Naive thymus-derived CD4-positive, alpha-beta T cell (primary cell): ENCODE data around the gene MAP3K15. TPM values are rescaled to one million over a fixed set of nuclear protein-coding genes. Genes with fewer than 3 reads are reported as not detected.

Experiments
- ATAC-seq: fragments of 150-1000 bp; cut with Tn5 transposase; 2 replicates; pipeline ENCODE4 v1.10.0; 2021; ENCODE audit warnings: mild to moderate bottlenecking, moderate library complexity
- CTCF ChIA-PET: fragments of 350-600 bp; sonication (Branson Sonifier 250); formaldehyde crosslinking; loops from one replicate; lab custom pipeline; 2021; ENCODE audit warnings: antibody characterized with exemption; lab: Charles Lee
- POLR2A ChIA-PET: fragments of 350-600 bp; sonication (Branson Sonifier 250); formaldehyde crosslinking; loops from one replicate; lab custom pipeline; 2021; ENCODE audit warnings: antibody characterized with exemption, inconsistent platforms; lab: Charles Lee
- DNase-seq, 9 donors: peaks; one replicate each; pipeline versions ENCODE4 v3.0.0 to v3.0.0-alpha.2; 2020 to 2022; ENCODE audit warnings: mixed read lengths in 1 of 9
- H3K27ac ChIP-seq: one replicate; pipeline ENCODE4 v1.7.0; 2013; ENCODE audit warnings: mild to moderate bottlenecking, low read depth, low read length, moderate library complexity
- H3K27me3 ChIP-seq, 2 donors: one replicate each; pipeline ENCODE4 v1.7.0; 2013; ENCODE audit warnings: low read length in 2 of 2, mild to moderate bottlenecking in 2 of 2, moderate library complexity in 2 of 2; ENCODE audit not compliant: control insufficient read depth in 2 of 2, insufficient read depth in 2 of 2
- H3K36me3 ChIP-seq, 3 experiments: 1 replicate in 2 of 3; 2 replicates in 1 of 3; pipeline ENCODE4 v1.7.0; 2013; ENCODE audit warnings: low read length in 3 of 3, mild to moderate bottlenecking in 3 of 3, moderate library complexity in 1 of 3; ENCODE audit not compliant: insufficient read depth in 3 of 3, control insufficient read depth in 2 of 3
- H3K4me1 ChIP-seq, 2 donors: one replicate each; pipeline ENCODE4 v1.7.0; 2013; ENCODE audit warnings: low read length in 2 of 2, mild to moderate bottlenecking in 2 of 2, moderate library complexity in 1 of 2; ENCODE audit not compliant: control insufficient read depth in 2 of 2, insufficient read depth in 2 of 2
- H3K4me3 ChIP-seq: 2 replicates; pipeline ENCODE4 v1.7.0; 2013; ENCODE audit warnings: mild to moderate bottlenecking, low read length
- H3K9me3 ChIP-seq, 3 experiments: 1 replicate in 2 of 3; 2 replicates in 1 of 3; pipeline ENCODE4 v1.7.0; 2013; ENCODE audit warnings: low read length in 3 of 3; ENCODE audit not compliant: control insufficient read depth in 2 of 3
- H3K27ac Mint-ChIP-seq, 9 donors: one replicate each; pipeline ENCODE4 v1.8.0; 2020 to 2022; ENCODE audit warnings: mixed read lengths in 9 of 9, mild to moderate bottlenecking in 8 of 9, moderate library complexity in 5 of 9, inconsistent platforms in 2 of 9
- H3K27me3 Mint-ChIP-seq, 5 donors: one replicate each; pipeline ENCODE4 v1.8.0; 2021 to 2022; ENCODE audit warnings: mixed read lengths in 5 of 5, mild to moderate bottlenecking in 1 of 5
- H3K36me3 Mint-ChIP-seq, 5 donors: one replicate each; pipeline ENCODE4 v1.8.0; 2020 to 2022; ENCODE audit warnings: mixed read lengths in 5 of 5, mild to moderate bottlenecking in 3 of 5, inconsistent platforms in 1 of 5
- H3K4me1 Mint-ChIP-seq, 7 donors: one replicate each; pipeline ENCODE4 v1.8.0; 2020 to 2022; ENCODE audit warnings: mixed read lengths in 7 of 7, mild to moderate bottlenecking in 3 of 7, inconsistent platforms in 1 of 7
- H3K4me3 Mint-ChIP-seq, 10 donors: one replicate each; pipeline ENCODE4 v1.8.0; 2020 to 2022; ENCODE audit warnings: mild to moderate bottlenecking in 10 of 10, mixed read lengths in 10 of 10, moderate library complexity in 6 of 10, inconsistent platforms in 2 of 10
- H3K9me3 Mint-ChIP-seq, 11 donors: one replicate each; pipeline ENCODE4 v1.8.0; 2020 to 2022; ENCODE audit warnings: mixed read lengths in 11 of 11, mild to moderate bottlenecking in 4 of 11, inconsistent platforms in 1 of 11, moderate library complexity in 1 of 11
- intact Hi-C, 2 donors: fragments of 100-400 bp; cut with micrococcal nuclease; formaldehyde crosslinking; loops; one replicate each; pipeline ENCODE4 v1.15.1; 2023
- polyA plus RNA-seq, 2 donors: library from polyadenylated mRNA; unstranded; fragments of 300-500 nt; fragmentation: Illumina TruSeq; gene quantifications; one replicate each; pipeline ENCODE4 v1.2.3, GENCODE V29; 2021
- total RNA-seq, 6 experiments: library from RNA in 5 of 6; stranded (reverse) in 5 of 6; gene quantifications; 1 replicate in 5 of 6; 2 replicates in 1 of 6; pipeline ENCODE4 v1.2.3 and lab custom pipeline; 2021 to 2026

Gene MAP3K15
- total and polyA plus RNA-seq, 7 experiments from 2014 or later, result 0.04 to 0.10 TPM; not detected in 5

DNA sequence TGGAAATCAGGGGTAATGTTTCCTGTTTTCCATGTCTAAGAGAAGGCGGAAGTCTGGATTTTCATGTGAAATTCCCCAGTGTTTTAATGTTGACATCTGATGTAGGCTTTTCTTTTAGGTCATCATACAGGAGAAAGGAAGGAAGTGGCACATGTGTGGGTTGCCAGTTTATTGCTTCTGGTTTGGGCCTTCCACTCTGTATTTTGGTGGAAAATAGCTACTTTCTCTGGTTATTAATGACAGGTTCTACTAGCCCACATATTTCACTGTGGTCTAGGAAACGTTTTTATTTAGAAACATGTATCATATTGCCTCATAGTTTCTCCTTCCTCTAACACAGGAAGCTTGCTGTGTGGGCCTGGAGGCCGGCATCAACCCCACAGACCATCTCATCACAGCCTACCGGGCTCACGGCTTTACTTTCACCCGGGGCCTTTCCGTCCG lies 164.3 kb downstream of the MAP3K15 start:
- Mint-ChIP-seq H3K27me3 (no peaks in the 10 kb centered on the region), H3K27ac (peak overlapping the region in 2 of 9 donors; percentile 18 to 65), H3K9me3 (peaks cover 0 to 2% (median 0%) of the 10 kb centered on the region in 11 donors), H3K4me3 (peak overlapping the region in 1 of 10 donors; percentile 16), H3K36me3 (peaks cover 0 to 16% (median 5%) of the 10 kb centered on the region in 5 donors), H3K4me1 (peaks cover 0 to 26% (median 15%) of the 10 kb centered on the region in 7 donors)
- no peaks in the 10 kb centered on the region for H3K27me3 ChIP-seq
- DNase-seq (no peak), ATAC-seq (peak; percentile 56)
- ChIA-PET CTCF (interaction anchor here (0.7 kb wide), 1 partner anchor 15 kb away, joined by 3 read pairs; no protein-coding TSS in a partner anchor), POLR2A (no interaction called here)
- H3K9me3 ChIP-seq, result no peaks in the 10 kb centered on the region
- peaks cover 0 to 49% (median 8%) of the 10 kb centered on the region in 3 experiments for H3K36me3 ChIP-seq
- peaks cover 0 to 12% of the 10 kb centered on the region in 2 donors for H3K4me1 ChIP-seq
- H3K27ac ChIP-seq, result no peak overlapping the region
- intact Hi-C loops, result no loop called here
- no peak overlapping the region for H3K4me3 ChIP-seq

DNA sequence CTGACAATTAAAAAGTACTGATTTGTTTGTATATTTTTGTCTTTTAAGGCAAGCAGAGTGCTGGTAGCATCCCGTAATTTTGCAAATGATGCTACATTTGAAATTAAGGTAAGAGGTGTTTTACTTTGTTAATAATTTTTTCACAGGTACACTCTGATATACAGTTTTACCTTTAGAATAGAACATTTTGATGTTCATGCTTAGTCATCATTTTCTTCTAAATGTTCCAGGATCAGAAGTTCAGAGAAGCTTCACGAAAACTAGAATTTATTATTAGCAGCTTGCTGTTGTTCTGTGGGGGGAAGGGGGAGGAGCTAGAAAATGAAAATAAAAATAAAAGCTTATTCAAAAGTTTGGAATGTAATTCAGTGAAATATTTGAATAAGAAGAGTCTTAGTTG lies 166.0 kb downstream of the MAP3K15 start:
- peaks cover 0 to 32% (median 8%) of the 10 kb centered on the region in 3 experiments for H3K36me3 ChIP-seq
- POLR2A ChIA-PET, result no interaction called here
- H3K4me3 Mint-ChIP-seq, result no peak overlapping the region
- H3K27me3 Mint-ChIP-seq, result no peaks in the 10 kb centered on the region
- peaks cover 0 to 30% (median 19%) of the 10 kb centered on the region in 7 donors for H3K4me1 Mint-ChIP-seq
- H3K27ac ChIP-seq, result no peak overlapping the region
- H3K27ac Mint-ChIP-seq, result no peak overlapping the region
- H3K27me3 ChIP-seq, result no peaks in the 10 kb centered on the region
- intact Hi-C loops, result loop anchor here in 1 of 2 donors (10.0 kb wide), 1 partner anchor 674 kb away; the partner anchor contains the start of gene RS1
- no peak for DNase-seq
- peaks cover 9 to 18% of the 10 kb centered on the region in 2 donors for H3K4me1 ChIP-seq
- CTCF ChIA-PET, result interaction anchor here (0.6 kb wide), 1 partner anchor 939 kb away, joined by 3 read pairs; no protein-coding TSS in a partner anchor
- no peak overlapping the region for H3K4me3 ChIP-seq
- peaks cover 0 to 13% (median 5%) of the 10 kb centered on the region in 5 donors for H3K36me3 Mint-ChIP-seq
- no peak for ATAC-seq
- H3K9me3 ChIP-seq, result no peaks in the 10 kb centered on the region
- peaks cover 0 to 2% (median 0%) of the 10 kb centered on the region in 11 donors for H3K9me3 Mint-ChIP-seq

DNA sequence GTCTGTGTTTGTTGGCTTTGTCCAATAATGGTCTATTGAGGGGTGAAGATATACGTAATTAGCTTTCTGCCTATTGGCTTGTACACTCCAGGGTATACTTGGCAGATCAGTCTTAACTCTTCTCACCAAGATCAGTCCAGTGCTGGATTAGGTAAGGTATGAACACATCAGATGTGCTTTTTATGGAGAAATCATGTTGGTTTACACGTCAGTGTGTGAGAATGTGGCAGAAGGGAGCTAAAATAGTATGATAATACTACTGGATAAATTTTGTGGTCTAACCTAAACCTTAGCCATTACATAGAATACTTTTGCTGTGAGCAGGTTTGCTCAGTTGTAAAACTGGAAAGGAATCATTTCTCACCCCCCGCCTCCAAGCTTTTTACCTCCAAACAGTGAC lies 167.4 kb downstream of the MAP3K15 start:
- Histone ChIP-seq H3K4me3 (no peak overlapping the region), H3K4me1 (peaks cover 9 to 18% of the 10 kb centered on the region in 2 donors), H3K27ac (no peak overlapping the region), H3K27me3 (no peaks in the 10 kb centered on the region), H3K36me3 (peaks cover 0 to 21% (median 1%) of the 10 kb centered on the region in 3 experiments), H3K9me3 (no peaks in the 10 kb centered on the region)
- DNase-seq, result no peak
- Mint-ChIP-seq H3K27ac (peak overlapping the region in 3 of 9 donors; percentile 2 to 60 (median 38)), H3K27me3 (no peaks in the 10 kb centered on the region), H3K4me3 (no peak overlapping the region), H3K4me1 (peaks cover 0 to 35% (median 22%) of the 10 kb centered on the region in 7 donors), H3K9me3 (peaks cover 0 to 2% (median 0%) of the 10 kb centered on the region in 11 donors), H3K36me3 (peaks cover 0 to 6% (median 5%) of the 10 kb centered on the region in 5 donors)
- ChIA-PET POLR2A (no interaction called here), CTCF (no interaction called here)
- intact Hi-C loops, result loop anchor here in 1 of 2 donors (10.0 kb wide), 1 partner anchor 673 kb away; the partner anchor contains the start of gene RS1
- no peak for ATAC-seq

DNA sequence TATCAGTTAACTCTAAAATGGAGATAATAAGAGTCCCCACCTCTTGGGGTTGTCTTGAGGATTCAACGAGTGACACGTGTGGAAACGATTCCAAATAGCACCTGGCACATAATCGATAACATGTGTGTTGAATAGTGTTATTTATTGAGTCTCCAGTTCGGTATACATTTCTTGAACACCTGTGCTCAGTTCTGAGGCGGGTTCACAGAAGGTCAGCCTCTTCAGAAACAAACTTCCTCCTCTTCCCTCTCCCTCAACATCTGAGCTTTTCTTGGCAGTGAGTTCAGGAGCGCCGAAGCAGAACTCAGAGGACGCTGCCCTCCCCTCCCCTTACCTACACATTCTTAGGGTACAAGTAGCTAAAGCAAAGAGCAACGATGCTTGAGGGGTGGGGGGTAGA lies 170.6 kb downstream of the MAP3K15 start:
- no peak for ATAC-seq
- no peak for DNase-seq
- intact Hi-C loops, result loop anchor here (1.0 to 10.0 kb wide), 4 partner anchors 670 to 923 kb away; partner anchors contain the start of genes CDKL5 (in 1 of the 2), EIF1AX (in 1 of the 2), RPS6KA3 (in 1 of the 2) and RS1 (in 1 of the 2)
- peak overlapping the region; percentile 86 for H3K27ac ChIP-seq
- Mint-ChIP-seq H3K4me1 (peaks cover 0 to 28% (median 15%) of the 10 kb centered on the region in 7 donors), H3K36me3 (no peaks in the 10 kb centered on the region), H3K27me3 (no peaks in the 10 kb centered on the region), H3K27ac (peak overlapping the region in 6 of 9 donors; percentile 38 to 93 (median 88)), H3K9me3 (no peaks in the 10 kb centered on the region), H3K4me3 (peak overlapping the region; percentile 79 to 90 (median 87))
- CTCF ChIA-PET, result no interaction called here
- H3K36me3 ChIP-seq, result peaks cover 0 to 2% (median 0%) of the 10 kb centered on the region in 3 experiments
- peaks cover 6 to 9% of the 10 kb centered on the region in 2 donors for H3K4me1 ChIP-seq
- H3K27me3 ChIP-seq, result no peaks in the 10 kb centered on the region
- H3K4me3 ChIP-seq, result peak overlapping the region; percentile 71
- H3K9me3 ChIP-seq, result no peaks in the 10 kb centered on the region
- POLR2A ChIA-PET, result no interaction called here

DNA sequence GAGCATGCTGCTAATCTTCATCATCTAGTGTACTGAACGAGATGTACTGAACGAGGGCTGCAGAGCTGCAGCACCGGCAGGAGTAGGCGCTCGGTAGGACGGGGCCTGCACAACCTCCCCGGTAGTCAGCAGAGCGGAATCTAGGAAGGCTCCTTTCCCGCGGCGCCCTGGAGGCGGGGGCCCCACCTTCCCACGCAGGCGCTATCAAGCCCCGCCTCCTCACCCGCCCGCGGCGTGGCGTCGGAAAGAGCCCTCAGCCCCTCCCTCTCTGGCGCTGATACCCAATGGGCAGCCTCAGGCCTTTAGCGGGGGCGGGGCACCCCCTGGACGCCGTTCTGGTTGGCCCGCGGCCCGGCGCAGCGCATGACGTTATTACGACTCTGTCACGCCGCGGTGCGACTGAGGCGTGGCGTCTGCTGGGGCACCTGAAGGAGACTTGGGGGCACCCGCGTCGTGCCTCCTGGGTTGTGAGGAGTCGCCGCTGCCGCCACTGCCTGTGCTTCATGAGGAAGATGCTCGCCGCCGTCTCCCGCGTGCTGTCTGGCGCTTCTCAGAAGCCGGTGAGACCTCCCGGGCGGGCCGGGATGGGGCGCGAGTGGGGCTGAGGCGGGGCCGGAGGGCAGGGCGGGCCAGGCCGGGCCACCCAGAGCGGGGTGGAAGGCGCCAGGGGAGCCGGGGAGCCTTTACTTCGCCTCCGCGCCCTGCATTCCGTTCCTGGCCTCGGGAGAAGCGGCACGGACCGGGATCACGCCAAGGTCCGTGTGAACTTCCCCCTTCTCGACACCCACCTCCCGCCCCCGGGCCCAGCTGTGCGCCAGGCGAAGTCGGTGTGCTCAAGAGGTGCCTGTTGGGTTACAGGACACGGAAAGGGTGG lies 171.5 kb downstream of the MAP3K15 start, which contains the start of gene PDHA1:
TSS of gene PDHA1 (plus strand) at position 393 of the 874 bp plus-strand sequence. CDS start at position 504, 111 bp downstream.
- no peaks in the 10 kb centered on the region for H3K27me3 ChIP-seq
- peaks cover 6 to 9% of the 10 kb centered on the region in 2 donors for H3K4me1 ChIP-seq
- ATAC-seq (peak; percentile 99), DNase-seq (peak; percentile 73 to 94 (median 91))
- peaks cover 0 to 28% (median 14%) of the 10 kb centered on the region in 7 donors for H3K4me1 Mint-ChIP-seq
- H3K27ac Mint-ChIP-seq, result peak within 1 kb of the TSS; percentile 82 to 95 (median 89)
- H3K27ac ChIP-seq, result peak within 1 kb of the TSS; percentile 86
- H3K9me3 ChIP-seq, result no peaks in the 10 kb centered on the region
- H3K27me3 Mint-ChIP-seq, result no peaks in the 10 kb centered on the region
- POLR2A ChIA-PET, result no interaction called here
- H3K4me3 ChIP-seq, result peak within 1 kb of the TSS; percentile 71
- H3K36me3 ChIP-seq, result no peaks in the 10 kb centered on the region
- H3K9me3 Mint-ChIP-seq, result no peaks in the 10 kb centered on the region
- peak within 1 kb of the TSS; percentile 79 to 90 (median 87) for H3K4me3 Mint-ChIP-seq
- intact Hi-C loops, result loop anchor here (1.0 to 10.0 kb wide), 11 partner anchors 8 to 1607 kb away; partner anchors contain the start of genes CDKL5 (in 2 of the 2), PHKA2 (in 2 of the 2), SCML1 (in 2 of the 2) and EIF1AX (in 1 of the 2)
- CTCF ChIA-PET, result no interaction called here
- no peaks in the 10 kb centered on the region for H3K36me3 Mint-ChIP-seq

DNA sequence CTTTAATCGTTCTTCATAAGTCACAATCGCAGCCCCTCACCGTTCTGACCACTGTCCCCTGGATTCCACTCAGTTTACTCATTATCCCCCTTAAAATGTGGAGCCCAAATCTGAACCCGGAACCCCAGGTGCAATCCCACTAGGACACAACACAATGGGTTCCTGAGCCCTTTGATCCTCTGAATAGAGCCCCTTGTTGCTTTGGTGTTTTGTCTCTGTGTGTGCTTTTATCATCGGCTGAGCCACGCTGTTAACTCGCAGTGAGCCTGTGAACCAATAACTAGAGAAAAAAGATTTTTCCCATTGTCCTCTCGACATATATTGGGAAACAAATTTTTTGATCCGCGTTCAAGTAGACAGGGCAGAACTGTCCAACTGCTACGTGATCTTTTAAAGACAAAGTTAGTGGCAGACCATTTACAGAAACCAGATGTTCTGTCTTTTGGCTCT lies 172.2 kb downstream of the MAP3K15 start:
- intact Hi-C loops, result loop anchor here (1.0 to 10.0 kb wide), 11 partner anchors 8 to 1606 kb away; partner anchors contain the start of genes PHKA2 (in 2 of the 2), SCML1 (in 2 of the 2), CDKL5 (in 1 of the 2) and EIF1AX (in 1 of the 2)
- ChIA-PET POLR2A (no interaction called here), CTCF (no interaction called here)
- Histone ChIP-seq H3K27me3 (no peaks in the 10 kb centered on the region), H3K27ac (peak overlapping the region; percentile 72), H3K9me3 (no peaks in the 10 kb centered on the region), H3K4me1 (peaks cover 6 to 9% of the 10 kb centered on the region in 2 donors), H3K4me3 (peak overlapping the region; percentile 50), H3K36me3 (no peaks in the 10 kb centered on the region)
- H3K27ac Mint-ChIP-seq, result peak overlapping the region; percentile 81 to 95 (median 88)
- H3K4me3 Mint-ChIP-seq, result peak overlapping the region; percentile 79 to 90 (median 87)
- H3K27me3 Mint-ChIP-seq, result no peaks in the 10 kb centered on the region
- peaks cover 0 to 28% (median 14%) of the 10 kb centered on the region in 7 donors for H3K4me1 Mint-ChIP-seq
- H3K36me3 Mint-ChIP-seq, result no peaks in the 10 kb centered on the region
- no peak for ATAC-seq
- no peak for DNase-seq
- no peaks in the 10 kb centered on the region for H3K9me3 Mint-ChIP-seq
